GM12865 (cell line): Measurements from ENCODE around the gene LHX4.

Experiments used
- DNase-seq: peaks from one replicate; pipeline ENCODE4 v3.0.0; 2010; ENCODE audit warnings: low read depth
- H3K4me3 ChIP-seq: 2 replicates; pipeline ENCODE4 v1.5.1; 2011; ENCODE audit warnings: mild to moderate bottlenecking, low read depth, low read length, control low read depth
- CTCF ChIP-seq: IDR thresholded peaks from 2 replicates; pipeline ENCODE4 v1.5.1; 2011; ENCODE audit warnings: low read length, control low read depth, low read depth, inconsistent platforms; ENCODE audit not compliant: insufficient read depth; ENCODE audit errors: missing control alignments

LHX4 gene

GRCh38 chr1:180206581-180206980 lies 23.5 kb upstream of the LHX4 start:
- DNase-seq: no peak
- no peak overlapping the region for H3K4me3 ChIP-seq
- TF ChIP-seq CTCF: no peak

GRCh38 chr1:180208264-180208663 lies 21.8 kb upstream of the LHX4 start:
- H3K4me3 ChIP-seq: no peak overlapping the region
- TF ChIP-seq CTCF: no peak
- DNase-seq: no peak

GRCh38 chr1:180210008-180210620 lies 19.9 kb upstream of the LHX4 start:
- DNase-seq: no peak
- no peak for TF ChIP-seq CTCF
- no peak overlapping the region for H3K4me3 ChIP-seq

GRCh38 chr1:180211156-180211859 lies 18.8 kb upstream of the LHX4 start:
- no peak for DNase-seq
- no peak overlapping the region for H3K4me3 ChIP-seq
- TF ChIP-seq CTCF: no peak

- no peak for DNase-seq
- no peak overlapping the region for H3K4me3 ChIP-seq
- no peak for TF ChIP-seq CTCF
Measured at GRCh38 chr1:180211860-180212229, 18.2 kb upstream of the LHX4 start.

GRCh38 chr1:180213401-180214170 lies 16.5 kb upstream of the LHX4 start:
- peak; percentile 7 for TF ChIP-seq CTCF
- no peak overlapping the region for H3K4me3 ChIP-seq
- peak; percentile 72 for DNase-seq
